HG03521 (cell line): ENCODE results near the gene ERP29.
"Not testable (repeated sequence)": the region's sequence is repeated elsewhere in the genome, so short reads cannot be mapped to it uniquely, and the experiment has no call there.

Source experiments
- ATAC-seq: cut with Tn5 transposase; IDR thresholded peaks from one replicate; pipeline ENCODE4 v1.9.1; 2021; ENCODE audit warnings: mild to moderate bottlenecking, moderate library complexity; ENCODE audit not compliant: unreplicated experiment

The ERP29 gene

GRCh38 chr12:112012775-112013600, at the start of gene ERP29, which contains the start of gene TMEM116:
Gene ERP29, plus strand, starts transcription at chr12:112013426. Its CDS starts 40 bp downstream, at chr12:112013466.
Gene TMEM116, minus strand, starts transcription at chr12:112013165. Its CDS starts 7,895 bp downstream, at chr12:112005270.
- peak; percentile 66 for ATAC-seq

- ATAC-seq, result no peak
These were observed 48.3 kb upstream of the ERP29 start for GRCh38 chr12:111964935-111965334.

- ATAC-seq, result no peak
These were observed 41.4 kb upstream of the ERP29 start for GRCh38 chr12:111971800-111972199.

- no peak for ATAC-seq
These were observed 37.9 kb upstream of the ERP29 start for GRCh38 chr12:111975161-111975931.

GRCh38 chr12:111976291-111976690, 36.9 kb upstream of the ERP29 start:
- no peak for ATAC-seq

GRCh38 chr12:111976860-111977259, 36.4 kb upstream of the ERP29 start:
- no peak for ATAC-seq

GRCh38 chr12:111978545-111978944, 34.7 kb upstream of the ERP29 start:
- no peak for ATAC-seq

- no peak for ATAC-seq
These were observed 32.6 kb upstream of the ERP29 start for GRCh38 chr12:111980598-111980997.

GRCh38 chr12:111981987-111982386, 31.2 kb upstream of the ERP29 start:
- no peak for ATAC-seq

DNA sequence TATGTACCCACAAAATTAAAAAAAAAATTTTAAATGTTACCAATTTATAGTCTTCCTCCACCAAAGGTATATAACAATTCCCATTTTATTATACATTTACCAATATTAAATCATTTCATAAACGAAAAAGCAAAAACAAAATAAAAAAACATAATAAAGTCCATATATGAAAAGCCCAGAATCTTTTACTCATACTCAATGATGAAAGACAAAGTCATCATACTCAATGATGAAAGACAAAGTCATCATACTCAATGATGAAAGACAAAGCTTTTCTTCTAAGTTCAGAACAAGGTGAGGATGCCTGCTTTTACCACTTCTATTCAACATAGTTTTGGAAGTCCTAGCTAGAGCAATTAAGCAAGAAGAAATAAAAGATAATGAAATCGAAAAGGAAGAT, 28.4 kb upstream of the ERP29 start:
- ATAC-seq, result no peak

DNA sequence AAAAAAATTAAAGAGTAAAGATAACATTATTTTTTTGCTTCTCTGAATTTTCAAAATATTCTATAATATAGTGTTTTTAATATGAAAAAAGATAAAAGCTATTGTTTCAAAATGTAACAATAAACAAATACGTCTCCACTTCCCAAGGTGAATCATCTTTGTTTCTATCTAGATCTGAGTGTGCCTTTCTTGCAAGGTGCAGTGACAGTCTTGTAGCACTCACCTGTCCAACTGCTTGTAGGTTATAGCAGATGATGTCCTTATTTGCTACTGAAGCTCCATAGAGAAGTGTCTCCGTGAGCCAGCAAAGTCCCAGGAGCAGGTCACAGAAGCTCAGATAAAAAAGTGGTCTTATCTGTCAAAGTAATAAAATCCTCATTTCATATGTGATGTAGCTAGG, 21.7 kb upstream of the ERP29 start:
- ATAC-seq, result no peak

- ATAC-seq, result no peak
These were observed 21.3 kb upstream of the ERP29 start for GRCh38 chr12:111991946-111992345.

- no peak for ATAC-seq
These were observed 20.8 kb upstream of the ERP29 start for GRCh38 chr12:111992464-111992863.

DNA sequence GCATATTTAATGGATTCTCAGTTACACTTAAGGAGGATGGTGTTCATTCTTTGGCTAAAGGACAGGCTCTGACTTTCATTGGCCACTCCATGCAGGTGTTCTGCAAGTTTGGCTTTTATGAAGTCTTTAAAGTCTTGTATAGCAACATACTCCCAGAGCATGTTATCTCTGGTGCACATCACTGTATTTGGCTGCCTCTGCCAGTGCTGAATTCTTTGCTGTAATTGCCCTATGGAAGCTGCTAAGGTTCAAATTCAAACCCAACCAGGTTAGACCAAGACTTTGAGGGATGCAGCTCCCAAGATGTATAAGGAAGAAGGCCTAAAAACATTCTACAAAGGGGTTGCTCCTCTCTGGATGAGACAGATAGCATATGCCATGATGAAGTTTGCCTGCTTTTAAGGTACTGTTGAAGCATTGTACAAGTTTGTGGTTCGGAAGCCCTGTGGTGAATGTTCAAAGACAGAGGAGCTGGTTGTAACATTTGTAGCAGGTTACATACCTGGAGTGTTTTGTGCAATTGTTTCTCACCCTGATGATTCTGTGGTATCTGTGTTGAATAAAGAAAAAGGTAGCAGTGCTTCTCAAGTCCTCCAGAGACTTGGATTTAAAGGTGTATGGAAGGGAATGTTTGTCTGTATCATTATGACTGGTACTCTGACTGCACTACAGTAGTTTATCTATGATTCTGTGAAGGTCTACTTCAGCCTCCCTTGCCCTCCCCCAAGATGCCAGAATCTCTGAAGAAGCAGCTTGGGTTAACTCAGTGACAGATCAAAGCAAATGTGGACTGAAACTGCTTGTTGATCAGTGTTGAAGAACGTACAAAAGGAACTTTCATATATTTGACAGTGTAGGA, 19.7 kb upstream of the ERP29 start:
- no peak for ATAC-seq

GRCh38 chr12:111994211-111995111, 18.8 kb upstream of the ERP29 start:
- ATAC-seq, result not testable (repeated sequence)

DNA sequence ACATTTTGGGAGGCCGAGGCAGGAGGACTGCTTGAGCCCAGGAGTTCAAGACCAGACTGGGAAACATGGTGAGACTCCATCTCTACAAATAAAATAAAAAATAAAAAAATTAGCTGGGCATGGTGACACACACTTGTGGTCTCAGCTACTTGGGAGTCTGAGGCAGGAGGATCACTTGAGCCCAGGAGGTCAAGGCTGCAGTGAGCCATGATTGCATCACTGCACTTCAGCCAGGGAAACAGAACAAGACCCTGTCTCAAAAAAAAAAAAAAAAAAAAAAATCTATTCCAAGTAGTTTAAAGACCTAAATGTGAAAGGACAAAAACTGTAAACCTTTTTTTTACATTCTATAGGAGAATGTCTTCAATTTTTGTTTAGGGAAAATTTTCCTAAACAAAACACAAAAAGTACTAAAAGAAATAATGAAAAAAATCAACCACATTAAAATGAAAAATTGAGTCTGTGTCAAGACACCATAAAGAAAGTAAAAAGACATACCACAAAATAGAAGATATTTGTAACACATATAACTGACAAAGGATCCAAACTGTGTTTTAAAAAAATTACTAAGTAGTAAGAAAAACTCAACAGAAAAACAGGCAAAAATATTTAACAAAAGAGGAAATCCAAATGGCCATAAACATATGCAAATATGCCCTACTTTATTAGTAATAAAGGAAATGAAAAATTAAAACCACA, 17.3 kb upstream of the ERP29 start:
- no peak for ATAC-seq

GRCh38 chr12:111997300-111997699, 15.9 kb upstream of the ERP29 start:
- ATAC-seq, result no peak

DNA sequence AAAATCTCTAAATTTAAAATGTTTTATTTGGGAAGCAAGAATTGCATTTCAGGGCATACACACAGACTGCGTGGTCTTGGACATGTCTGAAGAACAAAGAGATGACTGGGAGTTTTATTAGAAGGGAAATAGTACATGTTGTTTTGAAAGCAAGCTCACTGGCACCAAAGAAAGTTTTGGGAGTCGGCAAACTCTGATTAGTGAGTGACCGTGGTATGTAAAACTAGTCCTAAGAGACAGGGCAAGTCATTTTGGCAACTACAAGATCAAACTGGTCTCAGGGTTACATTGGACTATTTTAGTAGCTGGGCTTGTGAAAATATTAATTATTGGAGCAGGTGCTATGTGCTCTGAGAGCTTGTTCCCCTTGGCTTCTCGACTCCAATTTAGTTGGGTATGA, 15.2 kb upstream of the ERP29 start:
- no peak for ATAC-seq

DNA sequence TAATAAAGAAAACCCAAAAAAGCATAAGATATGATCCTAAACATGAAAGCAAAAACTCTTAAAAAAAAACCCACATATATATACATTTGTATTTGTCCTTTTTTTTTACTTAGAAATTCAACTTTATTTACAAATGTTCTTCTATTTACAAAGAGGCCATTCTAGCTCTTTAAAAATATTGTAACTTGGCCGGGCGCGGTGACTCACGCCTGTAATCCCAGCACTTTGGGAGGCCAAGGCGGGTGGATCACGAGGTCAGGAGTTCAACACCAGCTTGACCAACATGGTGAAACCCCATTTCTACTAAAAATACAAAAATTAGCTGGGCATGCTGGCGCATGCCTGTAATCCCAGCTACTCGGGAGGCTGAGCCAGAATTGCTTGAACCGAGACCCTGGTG, 14.1 kb upstream of the ERP29 start:
- not testable (repeated sequence) for ATAC-seq
